Keratinocyte (primary cell): ENCODE measurements around the gene CREB5.

Experiments
- CTCF ChIP-seq, 3 experiments: IDR thresholded peaks in 1 of 3; conservative IDR thresholded peaks in 1 of 3; optimal IDR thresholded peaks in 1 of 3; 2 replicates in 2 of 3; 3 replicates in 1 of 3; pipeline versions ENCODE3 to v1.5.1; 2011; ENCODE audit warnings: low read length in 3 of 3, mild to moderate bottlenecking in 3 of 3, moderate library complexity in 2 of 3, control low read depth in 1 of 3, inconsistent platforms in 1 of 3; ENCODE audit not compliant: insufficient read depth in 2 of 3; ENCODE audit errors: extremely low read depth in 1 of 3
- EZH2 ChIP-seq: IDR thresholded peaks from one replicate; pipeline ENCODE4 v1.6.1; 2012; ENCODE audit warnings: inconsistent platforms, mild to moderate bottlenecking, low read length, moderate library complexity

GRCh38 chr7:28564755-28565374 is 152.5 kb downstream of the CREB5 start:
- TF ChIP-seq EZH2: no peak
- TF ChIP-seq CTCF (optimal IDR thresholded peaks at IDR 0.05 in 1 of 3, IDR thresholded peaks at IDR 0.05 in 1 of 3, conservative IDR thresholded peaks at IDR 0.05 in 1 of 3; ENCODE audit: extremely low read depth in 1 of 3, insufficient read depth in 2 of 3, low read length in 3 of 3): no peak
